GM12878 (cell line): ENCODE results near the gene FMNL2. TPM values are rescaled to one million over a fixed set of nuclear protein-coding genes. Genes with fewer than 3 reads are reported as not detected.

Experiments used
- ATAC-seq: fragments of 200-7000 bp; cut with Tn5 transposase; 3 replicates; pipeline ENCODE4 v1.9.1; 2020; ENCODE audit warnings: mild to moderate bottlenecking, moderate library complexity
- BruUV-seq: library from RNA; stranded (reverse); fragments of 400-500 nt; replicated peaks from 2 replicates; lab custom pipeline; 2021; lab: Mats Ljungman, UMichigan
- CTCF ChIA-PET: fragments of 300-600 bp; sonication (Branson Sonifier 250); formaldehyde crosslinking; extraction: SDS; loops from one replicate; lab custom pipeline; 2021; ENCODE audit warnings: inconsistent platforms; lab: Yijun Ruan, JAX
- POLR2A ChIA-PET: fragments of 350-600 bp; formaldehyde crosslinking; extraction: SDS; loops from one replicate; lab custom pipeline; 2021; ENCODE audit warnings: inconsistent platforms; lab: Charles Lee
- RAD21 ChIA-PET: fragments of 300-600 bp; sonication (Branson Sonifier 250); formaldehyde crosslinking; loops from one replicate; lab custom pipeline; 2023; ENCODE audit warnings: antibody characterized with exemption; ENCODE audit not compliant: unreplicated experiment; lab: Charles Lee
- SMC1A ChIA-PET: fragments of 300-600 bp; sonication (Branson Sonifier 250); formaldehyde crosslinking; loops from one replicate; lab custom pipeline; 2023; ENCODE audit not compliant: unreplicated experiment, uncharacterized antibody; lab: Charles Lee
- DNase-seq: peaks from one replicate; pipeline ENCODE4 v3.0.0-alpha.2; 2011; ENCODE audit warnings: low read depth, low spot score
- FAIRE-seq: peaks from 3 replicates; lab custom pipeline; 2011; peaks lifted over from hg19 to GRCh38; lab: Jason Lieb, UNC
- H2AFZ ChIP-seq: 2 replicates; pipeline ENCODE4 v1.6.0; 2011; ENCODE audit warnings: low read depth, low read length, control low read depth; ENCODE audit not compliant: control insufficient read depth
- H3K27ac ChIP-seq: 2 replicates; pipeline ENCODE4 v1.5.1; 2011; ENCODE audit warnings: control low read depth; ENCODE audit not compliant: control insufficient read depth, insufficient read depth
- H3K27me3 ChIP-seq, 2 experiments: replicated peaks in 1 of 2; 2 replicates each; pipeline versions ENCODE4 v1.6.0 to v1.6.1; 2011; ENCODE audit warnings: low read length in 1 of 2; ENCODE audit not compliant: control insufficient read depth in 2 of 2, insufficient read depth in 2 of 2
- H3K36me3 ChIP-seq, 2 experiments: 2 replicates each; pipeline ENCODE4 v1.5.1; 2011; ENCODE audit warnings: low read length in 1 of 2; ENCODE audit not compliant: control insufficient read depth in 2 of 2, insufficient read depth in 2 of 2
- H3K4me1 ChIP-seq: 2 replicates; pipeline ENCODE4 v1.6.1; 2011; ENCODE audit warnings: mild to moderate bottlenecking, low read length, moderate library complexity, mixed read lengths; ENCODE audit not compliant: control insufficient read depth, insufficient read depth
- H3K4me2 ChIP-seq: 2 replicates; pipeline ENCODE4 v1.6.0; 2011; ENCODE audit warnings: control low read depth; ENCODE audit not compliant: control insufficient read depth, insufficient read depth
- H3K4me3 ChIP-seq: fragments of 200-600 bp; sonication (generic); 2 replicates; pipeline ENCODE4 v1.5.1; 2016
- H3K79me2 ChIP-seq: 2 replicates; pipeline ENCODE4 v1.6.0; 2011; ENCODE audit warnings: low read length; ENCODE audit not compliant: control insufficient read depth, insufficient read depth
- H3K9ac ChIP-seq: 2 replicates; pipeline ENCODE4 v1.8.0; 2011; ENCODE audit warnings: low read length, control low read depth, mixed read lengths; ENCODE audit not compliant: control insufficient read depth, insufficient read depth
- H3K9me3 ChIP-seq: replicated peaks from 3 replicates; pipeline ENCODE4 v1.5.1; 2011; ENCODE audit warnings: mild to moderate bottlenecking, low read length; ENCODE audit not compliant: control insufficient read depth, insufficient read depth
- H4K20me1 ChIP-seq: 2 replicates; pipeline ENCODE4 v1.6.0; 2011; ENCODE audit not compliant: control insufficient read depth, insufficient read depth
- ATF7 ChIP-seq: fragments of 450-650 bp; IDR thresholded peaks from 2 replicates; pipeline ENCODE4 v1.6.1; 2016; ENCODE audit warnings: low read depth, mild to moderate bottlenecking
- CBX3 ChIP-seq: fragments of 200-600 bp; sonication (generic); IDR thresholded peaks from 2 replicates; pipeline ENCODE4 v1.6.1; 2016; ENCODE audit warnings: low read depth, borderline replicate concordance
- DPF2 ChIP-seq: fragments of 450-650 bp; IDR thresholded peaks from 2 replicates; pipeline ENCODE4 v1.6.1; 2017; ENCODE audit warnings: mild to moderate bottlenecking
- EED ChIP-seq: sonication (generic); IDR thresholded peaks from 2 replicates; pipeline ENCODE4 v1.6.1; 2016; ENCODE audit warnings: antibody characterized with exemption, low read depth
- IKZF2 ChIP-seq, 2 experiments: fragments of 450-650 bp; IDR thresholded peaks; 2 replicates each; pipeline ENCODE4 v1.6.1; 2017; ENCODE audit warnings: mild to moderate bottlenecking in 2 of 2, moderate library complexity in 2 of 2
- JUNB ChIP-seq: IDR thresholded peaks from 2 replicates; pipeline ENCODE4 v1.6.1; 2016; ENCODE audit warnings: antibody characterized with exemption, mild to moderate bottlenecking
- NKRF ChIP-seq: fragments of 450-650 bp; conservative IDR thresholded peaks from 2 replicates; pipeline ENCODE4 v1.6.1; 2017; ENCODE audit warnings: mild to moderate bottlenecking, moderate library complexity
- NR2C1 ChIP-seq: fragments of 450-650 bp; IDR thresholded peaks from 2 replicates; pipeline ENCODE4 v1.6.1; 2017; ENCODE audit warnings: antibody characterized with exemption, mild to moderate bottlenecking, moderate library complexity
- NRF1 ChIP-seq: conservative IDR thresholded peaks from 2 replicates; pipeline ENCODE4 v1.6.1; 2011; ENCODE audit warnings: mild to moderate bottlenecking, low read depth, low read length, improper control_type of control experiment
- PBX3 ChIP-seq: IDR thresholded peaks from 2 replicates; pipeline ENCODE4 v1.6.1; 2011; ENCODE audit warnings: mild to moderate bottlenecking, low read depth, low read length, moderate library complexity; ENCODE audit not compliant: insufficient replicate concordance
- PKNOX1 ChIP-seq: fragments of 450-650 bp; IDR thresholded peaks from 2 replicates; pipeline ENCODE4 v1.6.1; 2016; ENCODE audit warnings: mild to moderate bottlenecking
- RUNX3 ChIP-seq: IDR thresholded peaks from 2 replicates; pipeline ENCODE4 v1.6.1; 2012; ENCODE audit warnings: low read length, inconsistent platforms
- ZBTB11 ChIP-seq: fragments of 450-650 bp; formaldehyde crosslinking; IDR thresholded peaks from 2 replicates; pipeline ENCODE4 v1.5.0; 2022; ENCODE audit warnings: mild to moderate bottlenecking, missing genetic modification characterization
- WGBS: methylation state at CpG from one replicate; pipeline ENCODE4 v1.1.6; 2016; ENCODE audit warnings: low lambda C conversion rate; ENCODE audit not compliant: insufficient replicate concordance, insufficient coverage; ENCODE audit errors: missing lambda C conversion rate; 5-methylcytosine and 5-hydroxymethylcytosine counted together
- in situ Hi-C: fragments of 300-500 bp; cut with MboI; formaldehyde crosslinking; loops from 9 replicates; pipeline ENCODE4 v1.14.3; 2018; ENCODE audit warnings: mixed read lengths
- intact Hi-C: fragments of 100-400 bp; cut with micrococcal nuclease; formaldehyde crosslinking; loops from one replicate; pipeline ENCODE4 v1.14.2; 2022; ENCODE audit not compliant: unreplicated experiment
- polyA plus RNA-seq, 11 experiments: library from polyadenylated mRNA; depleted of rRNA in 4 of 11; unstranded in 6 of 11; stranded (reverse) in 5 of 11; fragments of >200 nt; fragmentation: Nextera tagmentation in 4 of 11; fragmentation: Illumina TruSeq in 1 of 11; extraction: Ambion mirVana in 4 of 11; extraction: Trizol in 1 of 11; gene quantifications; 1 replicate in 1 of 11; 2 replicates in 10 of 11; pipeline versions ENCODE4 v1.2.1 to v1.2.3, GENCODE V29; 2011 to 2016; ENCODE audit warnings: inconsistent platforms in 2 of 11, missing spikeins in 2 of 11, low read depth in 1 of 11
- total RNA-seq, 4 experiments: library from RNA; depleted of rRNA in 3 of 4; stranded (reverse); fragments of >200 nt in 3 of 4; fragmentation: Illumina TruSeq in 1 of 4; extraction: Trizol in 1 of 4; gene quantifications; 2 replicates each; pipeline versions ENCODE4 v1.2.1 to v1.2.3, GENCODE V29; 2013 to 2021

Gene FMNL2
- total and polyA plus RNA-seq, 10 of the 15 experiments (the other 5 are each of a cell fraction or from before 2014, with no cell fraction given): 0.13 to 9.9 (median 0.35) TPM

- in situ Hi-C loops (loop anchor here (25.0 kb wide), 1 partner anchor 1195 kb away; no protein-coding TSS in a partner anchor), intact Hi-C loops (no loop called here)
- ChIA-PET CTCF (no interaction called here), SMC1A (interaction anchor here (0.7 kb wide), 1 partner anchor 9 kb away, joined by 3 read pairs; no protein-coding TSS in a partner anchor), RAD21 (no interaction called here), POLR2A (no interaction called here)
- H3K9ac ChIP-seq: no peak overlapping the region
- no peak overlapping the region for H3K4me3 ChIP-seq
- no peak overlapping the region for H3K4me2 ChIP-seq
- no peaks in the 10 kb centered on the region for H4K20me1 ChIP-seq
- no peak overlapping the region for H2AFZ ChIP-seq
- ATAC-seq (peak; percentile 82), DNase-seq (no peak), FAIRE-seq (no peak)
- TF ChIP-seq PKNOX1 (0 out of 2 replicates have a peak, but pooled peaks have one; percentile 26), ZBTB11 (no peak), DPF2 (no peak), ATF7 (0 out of 2 replicates have a peak, but pooled peaks have one; percentile 17), IKZF2 (IDR thresholded peaks at IDR 0.05) (0 out of 4 replicates have a peak, but pooled peaks of 1 of the 2 experiments have one; percentile 37), CBX3 (no peak), NKRF (no peak), RUNX3 (peak; percentile 56), PBX3 (no peak), JUNB (peak; percentile 59), NRF1 (no peak), NR2C1 (no peak), EED (0 out of 2 replicates have a peak, but pooled peaks have one; percentile 47)
- H3K36me3 ChIP-seq: peaks cover 2 to 24% of the 10 kb centered on the region in 2 experiments
- 28% methylated on average over 4 of the region's 4 CpGs for whole genome bisulfite sequencing
- no peak overlapping the region for H3K27ac ChIP-seq
- no peaks in the 10 kb centered on the region for H3K79me2 ChIP-seq
- no peaks in the 10 kb centered on the region for H3K4me1 ChIP-seq
- no peaks in the 10 kb centered on the region for H3K27me3 ChIP-seq
- H3K9me3 ChIP-seq: no peaks in the 10 kb centered on the region
- BruUV-seq: no TSS peak
These were observed 322.1 kb downstream of the FMNL2 start for GRCh38 chr2:152657043-152657442.
